ENCODE data around the gene ARID1B. TPM values are rescaled to one million over a fixed set of nuclear protein-coding genes. Genes with fewer than 3 reads are reported as not detected.
A peak's percentile ranks its signal among the peaks of the same experiment; 100 is the strongest.

ARID1B gene
- total RNA-seq, 1 experiment from 2014 or later: 86.3 TPM

- Histone ChIP-seq H3K36me3 (ENCODE audit: insufficient read depth, low read length, poor library complexity, severe bottlenecking) (no peaks in the 10 kb centered on the region), H3K9me3 (ENCODE audit: low read depth, low read length, poor library complexity, severe bottlenecking) (no peaks in the 10 kb centered on the region), H3K4me1 (ENCODE audit: insufficient read depth, low read length, poor library complexity, severe bottlenecking) (peaks cover 33% of the 10 kb centered on the region), H3K27ac (ENCODE audit: low read depth, low read length, poor library complexity, severe bottlenecking) (no peak overlapping the region), H3K4me3 (ENCODE audit: low read depth, low read length, poor library complexity, severe bottlenecking) (no peak overlapping the region), H3K27me3 (replicated peaks; ENCODE audit: insufficient read depth, low read depth, low read length, poor library complexity) (no peaks in the 10 kb centered on the region)
- intact Hi-C loops (cut with micrococcal nuclease; ENCODE audit: unreplicated experiment): no loop called here
- POLR2A ChIA-PET (ENCODE audit: low non-redundant PET): no interaction called here
- BruUV-seq (replicated peaks): no TSS peak
- peak; percentile 43 for DNase-seq (ENCODE audit: low spot score)
- CTCF ChIA-PET: no interaction called here
- no peak for TF ChIP-seq EZH2 (IDR thresholded peaks at IDR 0.05; ENCODE audit: borderline replicate concordance, low read depth, low read length, poor library complexity, severe bottlenecking)
- TF ChIP-seq CTCF (conservative IDR thresholded peaks at IDR 0.05; ENCODE audit: low read depth, low read length): no peak
These were observed 270.8 kb downstream of the ARID1B start for GRCh38 chr6:157047951-157048350.

- POLR2A ChIA-PET (ENCODE audit: low non-redundant PET): no interaction called here
- intact Hi-C loops (cut with micrococcal nuclease; ENCODE audit: unreplicated experiment): no loop called here
These were observed 272.0 kb downstream of the ARID1B start for GRCh38 chr6:157049133-157049532.

GRCh38 chr6:157050537-157051265, 273.5 kb downstream of the ARID1B start:
- H3K9me3 ChIP-seq (ENCODE audit: low read depth, low read length, poor library complexity, severe bottlenecking): no peaks in the 10 kb centered on the region
- no peak for TF ChIP-seq EZH2 (IDR thresholded peaks at IDR 0.05; ENCODE audit: borderline replicate concordance, low read depth, low read length, poor library complexity, severe bottlenecking)
- TF ChIP-seq CTCF (conservative IDR thresholded peaks at IDR 0.05; ENCODE audit: low read depth, low read length): no peak
- H3K4me1 ChIP-seq (ENCODE audit: insufficient read depth, low read length, poor library complexity, severe bottlenecking): peaks cover 33% of the 10 kb centered on the region
- no peaks in the 10 kb centered on the region for H3K36me3 ChIP-seq (ENCODE audit: insufficient read depth, low read length, poor library complexity, severe bottlenecking)
- H3K4me3 ChIP-seq (ENCODE audit: low read depth, low read length, poor library complexity, severe bottlenecking): no peak overlapping the region
- DNase-seq (ENCODE audit: low spot score): peak; percentile 23
- POLR2A ChIA-PET (ENCODE audit: low non-redundant PET): interaction anchor here (0.7 kb wide), 1 partner anchor 753 kb away, joined by 4 read pairs; no protein-coding TSS in a partner anchor
- BruUV-seq (replicated peaks): no TSS peak
- CTCF ChIA-PET: no interaction called here
- no peaks in the 10 kb centered on the region for H3K27me3 ChIP-seq (replicated peaks; ENCODE audit: insufficient read depth, low read depth, low read length, poor library complexity)
- intact Hi-C loops (cut with micrococcal nuclease; ENCODE audit: unreplicated experiment): no loop called here
- H3K27ac ChIP-seq (ENCODE audit: low read depth, low read length, poor library complexity, severe bottlenecking): no peak overlapping the region

More at GRCh38 chr6:157049133-157049532, 272.0 kb downstream of the ARID1B start:
- no peak overlapping the region for H3K27ac ChIP-seq (ENCODE audit: low read depth, low read length, poor library complexity, severe bottlenecking)
- H3K4me3 ChIP-seq (ENCODE audit: low read depth, low read length, poor library complexity, severe bottlenecking): no peak overlapping the region
- CTCF ChIA-PET: no interaction called here
- TF ChIP-seq EZH2 (IDR thresholded peaks at IDR 0.05; ENCODE audit: borderline replicate concordance, low read depth, low read length, poor library complexity, severe bottlenecking) (no peak), CTCF (conservative IDR thresholded peaks at IDR 0.05; ENCODE audit: low read depth, low read length) (no peak)
- no TSS peak for BruUV-seq (replicated peaks)
- H3K36me3 ChIP-seq (ENCODE audit: insufficient read depth, low read length, poor library complexity, severe bottlenecking): no peaks in the 10 kb centered on the region
- peaks cover 33% of the 10 kb centered on the region for H3K4me1 ChIP-seq (ENCODE audit: insufficient read depth, low read length, poor library complexity, severe bottlenecking)
- DNase-seq (ENCODE audit: low spot score): no peak
- H3K27me3 ChIP-seq (replicated peaks; ENCODE audit: insufficient read depth, low read depth, low read length, poor library complexity): no peaks in the 10 kb centered on the region
- H3K9me3 ChIP-seq (ENCODE audit: low read depth, low read length, poor library complexity, severe bottlenecking): no peaks in the 10 kb centered on the region
